ENCODE measurements around the gene MICU2. TPM values are rescaled to one million over a fixed set of nuclear protein-coding genes. Genes with fewer than 3 reads are reported as not detected.

MICU2 gene
- total and polyA plus RNA-seq, 2 of the 13 experiments (the other 11 are each of a cell fraction or from before 2014, with no cell fraction given), result 31.7 to 42.4 TPM

GRCh38 chr13:21476893-21477472, 127.0 kb downstream of the MICU2 start (continued):
- TF ChIP-seq BCL3 (CRISPR knock-in tag; IDR thresholded peaks at IDR 0.05) (no peak), ZNF563 (CRISPR knock-in tag; IDR thresholded peaks at IDR 0.05) (no peak), ZNF850 (CRISPR knock-in tag; conservative IDR thresholded peaks at IDR 0.05) (no peak), GTF3A (CRISPR knock-in tag; conservative IDR thresholded peaks at IDR 0.05) (no peak), SATB2 (CRISPR knock-in tag; IDR thresholded peaks at IDR 0.05) (no peak), ISX (CRISPR knock-in tag; conservative IDR thresholded peaks at IDR 0.05) (no peak), MXD4 (CRISPR knock-in tag; IDR thresholded peaks at IDR 0.05) (no peak), PHF20 (CRISPR knock-in tag; IDR thresholded peaks at IDR 0.05) (peak; percentile 38; the same call in 1 of the 2 replicates), SPEN (CRISPR knock-in tag; IDR thresholded peaks at IDR 0.05; ENCODE audit: low read depth) (peak; percentile 49; the same call in 1 of the 2 replicates), ZC3H13 (CRISPR knock-in tag; IDR thresholded peaks at IDR 0.05) (no peak), KAT2B (IDR thresholded peaks at IDR 0.05; ENCODE audit: borderline replicate concordance, low read depth, low read length) (no peak), ZFP90 (CRISPR knock-in tag; IDR thresholded peaks at IDR 0.05; ENCODE audit: borderline replicate concordance) (no peak), ZSCAN21 (CRISPR knock-in tag; IDR thresholded peaks at IDR 0.05; ENCODE audit: borderline replicate concordance) (no peak), IRF2 (CRISPR knock-in tag; IDR thresholded peaks at IDR 0.05) (0 out of 2 replicates have a peak, but pooled peaks have one; percentile 17), ZNF574 (CRISPR knock-in tag; IDR thresholded peaks at IDR 0.05) (peak; percentile 95), ZNF30 (CRISPR knock-in tag; IDR thresholded peaks at IDR 0.05) (no peak), AGO2 (optimal IDR thresholded peaks at IDR 0.05; ENCODE audit: low read depth, low read length) (no peak), FOSL1 (CRISPR knock-in tag; IDR thresholded peaks at IDR 0.05; ENCODE audit: borderline replicate concordance) (no peak), ARID3A (IDR thresholded peaks at IDR 0.05; ENCODE audit: low read depth, low read length) (no peak), ZUFSP (CRISPR knock-in tag; IDR thresholded peaks at IDR 0.05; ENCODE audit: borderline replicate concordance) (no peak), JUND (CRISPR knock-in tag; IDR thresholded peaks at IDR 0.05) (no peak), ZNF691 (CRISPR knock-in tag; IDR thresholded peaks at IDR 0.05; ENCODE audit: borderline replicate concordance, low read depth) (peak; percentile 31; the same call in 1 of the 2 replicates)

Measured in HepG2 (cell line).